DMS 273 (cell line): ENCODE results near the gene IL17RA.

Source experiments
- DNase-seq: peaks from one replicate; lab custom pipeline; 2025; ENCODE audit not compliant: unreplicated experiment; lab: John Stamatoyannopoulos, UW

Gene IL17RA

GRCh38 chr22:17079572-17079971 is 5.2 kb upstream of the IL17RA start:
- DNase-seq: no peak

- DNase-seq: no peak
Observed at GRCh38 chr22:17083255-17083654, 1.5 kb upstream of the IL17RA start.

GRCh38 chr22:17083811-17084441 is 874 bp upstream of the IL17RA start:
- DNase-seq: no peak

GRCh38 chr22:17085277-17086181 is 729 bp downstream of the IL17RA start:
- DNase-seq: peak; percentile 48

- DNase-seq: no peak
Observed at GRCh38 chr22:17086296-17086695, 1.5 kb downstream of the IL17RA start.

- no peak for DNase-seq
Observed at GRCh38 chr22:17086788-17087497, 2.1 kb downstream of the IL17RA start.

GRCh38 chr22:17087498-17088131 is 2.8 kb downstream of the IL17RA start:
- peak; percentile 20 for DNase-seq

- no peak for DNase-seq
Observed at GRCh38 chr22:17090550-17090949, 5.8 kb downstream of the IL17RA start.

- no peak for DNase-seq
Observed at GRCh38 chr22:17091851-17092250, 7.1 kb downstream of the IL17RA start.

- DNase-seq: no peak
Observed at GRCh38 chr22:17093081-17093480, 8.3 kb downstream of the IL17RA start.

GRCh38 chr22:17095538-17095937 is 10.7 kb downstream of the IL17RA start:
- DNase-seq: peak; percentile 59

- no peak for DNase-seq
Observed at GRCh38 chr22:17096071-17096470, 11.3 kb downstream of the IL17RA start.

GRCh38 chr22:17097062-17097461 is 12.3 kb downstream of the IL17RA start:
- peak; percentile 15 for DNase-seq

GRCh38 chr22:17097701-17098100 is 12.9 kb downstream of the IL17RA start:
- no peak for DNase-seq

- no peak for DNase-seq
Observed at GRCh38 chr22:17098379-17098819, 13.6 kb downstream of the IL17RA start.

- no peak for DNase-seq
Observed at GRCh38 chr22:17100621-17101020, 15.8 kb downstream of the IL17RA start.

GRCh38 chr22:17101475-17102296 is 16.9 kb downstream of the IL17RA start:
- no peak for DNase-seq

- DNase-seq: no peak
Observed at GRCh38 chr22:17102297-17102667, 17.5 kb downstream of the IL17RA start.

GRCh38 chr22:17103351-17103750 is 18.6 kb downstream of the IL17RA start:
- no peak for DNase-seq

- DNase-seq: no peak
Observed at GRCh38 chr22:17104336-17104935, 19.6 kb downstream of the IL17RA start.
